Measurements from ENCODE around the gene NANOS3.
A peak's percentile ranks its signal among the peaks of the same experiment; 100 is the strongest.

Gene NANOS3

GRCh38 chr19:13846557-13847406 lies 30.2 kb upstream of the NANOS3 start:
- DNase-seq (ENCODE audit: low read depth): peak; percentile 59
- TF ChIP-seq, protein P1, sequence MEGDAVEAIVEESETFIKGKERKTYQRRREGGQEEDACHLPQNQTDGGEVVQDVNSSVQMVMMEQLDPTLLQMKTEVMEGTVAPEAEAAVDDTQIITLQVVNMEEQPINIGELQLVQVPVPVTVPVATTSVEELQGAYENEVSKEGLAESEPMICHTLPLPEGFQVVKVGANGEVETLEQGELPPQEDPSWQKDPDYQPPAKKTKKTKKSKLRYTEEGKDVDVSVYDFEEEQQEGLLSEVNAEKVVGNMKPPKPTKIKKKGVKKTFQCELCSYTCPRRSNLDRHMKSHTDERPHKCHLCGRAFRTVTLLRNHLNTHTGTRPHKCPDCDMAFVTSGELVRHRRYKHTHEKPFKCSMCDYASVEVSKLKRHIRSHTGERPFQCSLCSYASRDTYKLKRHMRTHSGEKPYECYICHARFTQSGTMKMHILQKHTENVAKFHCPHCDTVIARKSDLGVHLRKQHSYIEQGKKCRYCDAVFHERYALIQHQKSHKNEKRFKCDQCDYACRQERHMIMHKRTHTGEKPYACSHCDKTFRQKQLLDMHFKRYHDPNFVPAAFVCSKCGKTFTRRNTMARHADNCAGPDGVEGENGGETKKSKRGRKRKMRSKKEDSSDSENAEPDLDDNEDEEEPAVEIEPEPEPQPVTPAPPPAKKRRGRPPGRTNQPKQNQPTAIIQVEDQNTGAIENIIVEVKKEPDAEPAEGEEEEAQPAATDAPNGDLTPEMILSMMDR (IDR thresholded peaks at IDR 0.05; ENCODE audit: low read depth, low read length, missing control alignments): no peak

DNA sequence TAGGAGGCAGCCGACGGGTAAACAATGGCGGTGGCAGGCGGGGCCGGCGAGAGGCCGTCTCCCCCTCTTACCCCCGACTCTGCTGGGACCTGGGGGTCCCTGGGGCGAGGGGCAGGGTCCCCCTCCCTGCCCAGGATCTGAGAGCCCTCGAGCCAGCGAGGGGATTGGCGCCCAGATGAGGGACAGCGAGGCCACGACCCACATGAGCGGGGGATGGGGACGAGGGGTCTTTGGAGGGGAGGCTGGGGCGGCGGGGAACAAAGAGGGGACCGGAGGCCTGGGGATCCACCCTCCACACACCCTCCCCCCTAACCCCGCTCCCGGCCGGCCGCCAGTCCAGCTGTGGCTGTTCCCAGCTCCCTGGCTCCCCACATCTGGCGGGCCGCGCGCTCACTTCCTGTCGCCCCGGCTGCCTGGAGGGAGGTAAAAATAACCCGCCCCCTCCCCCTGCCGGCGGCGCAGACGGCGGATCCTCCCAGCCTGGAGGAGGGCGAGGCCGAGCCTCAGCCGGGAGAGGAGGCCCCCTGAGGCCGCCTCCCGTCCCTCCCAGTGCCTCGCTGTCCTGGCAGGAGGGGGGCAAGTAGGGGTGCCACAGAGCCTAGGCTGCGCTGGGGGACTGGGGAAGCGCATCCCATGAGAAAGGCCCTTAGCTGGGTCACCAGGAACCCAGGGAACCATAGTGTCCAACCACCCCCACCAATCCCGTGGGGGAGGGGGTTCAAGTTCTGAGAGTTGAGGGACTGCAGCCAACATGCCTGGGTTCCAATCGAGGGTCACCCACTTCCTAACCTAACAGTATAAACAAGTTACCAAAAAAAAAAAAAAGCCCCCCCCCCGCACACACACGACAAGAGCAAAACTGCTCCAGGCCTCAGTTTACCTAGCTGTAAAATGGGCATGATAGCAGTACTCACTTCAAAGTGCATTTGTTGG lies 29.3 kb upstream of the NANOS3 start:
- TF ChIP-seq, protein P1 (IDR thresholded peaks at IDR 0.05; ENCODE audit: low read depth, low read length, missing control alignments): no peak
- no peak for DNase-seq (ENCODE audit: low read depth)
- H3K4me3 ChIP-seq (ENCODE audit: low read depth, low read length): peak overlapping the region; percentile 57

More at GRCh38 chr19:13846557-13847406, 30.2 kb upstream of the NANOS3 start:
- peak overlapping the region; percentile 57 for H3K4me3 ChIP-seq (ENCODE audit: low read depth, low read length)

DNA sequence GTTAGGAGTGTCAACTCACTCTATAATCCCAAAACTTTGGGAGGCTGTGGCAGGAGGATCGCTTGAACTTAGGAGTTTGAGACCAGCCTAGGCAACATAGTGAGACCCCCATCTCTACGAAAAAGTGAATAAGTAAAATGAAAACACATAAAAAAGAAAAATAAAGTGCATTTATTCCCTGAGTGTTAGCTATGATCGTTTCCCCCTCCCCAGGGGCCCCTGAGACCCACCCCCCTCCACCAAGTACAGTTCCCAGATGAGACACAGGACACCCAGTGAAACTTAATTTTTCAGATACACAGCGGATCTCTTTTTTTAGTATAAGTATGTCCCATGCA lies 28.6 kb upstream of the NANOS3 start:
- TF ChIP-seq, protein P1 (IDR thresholded peaks at IDR 0.05; ENCODE audit: low read depth, low read length, missing control alignments): no peak
- DNase-seq (ENCODE audit: low read depth): no peak
- no peak overlapping the region for H3K4me3 ChIP-seq (ENCODE audit: low read depth, low read length)

DNA sequence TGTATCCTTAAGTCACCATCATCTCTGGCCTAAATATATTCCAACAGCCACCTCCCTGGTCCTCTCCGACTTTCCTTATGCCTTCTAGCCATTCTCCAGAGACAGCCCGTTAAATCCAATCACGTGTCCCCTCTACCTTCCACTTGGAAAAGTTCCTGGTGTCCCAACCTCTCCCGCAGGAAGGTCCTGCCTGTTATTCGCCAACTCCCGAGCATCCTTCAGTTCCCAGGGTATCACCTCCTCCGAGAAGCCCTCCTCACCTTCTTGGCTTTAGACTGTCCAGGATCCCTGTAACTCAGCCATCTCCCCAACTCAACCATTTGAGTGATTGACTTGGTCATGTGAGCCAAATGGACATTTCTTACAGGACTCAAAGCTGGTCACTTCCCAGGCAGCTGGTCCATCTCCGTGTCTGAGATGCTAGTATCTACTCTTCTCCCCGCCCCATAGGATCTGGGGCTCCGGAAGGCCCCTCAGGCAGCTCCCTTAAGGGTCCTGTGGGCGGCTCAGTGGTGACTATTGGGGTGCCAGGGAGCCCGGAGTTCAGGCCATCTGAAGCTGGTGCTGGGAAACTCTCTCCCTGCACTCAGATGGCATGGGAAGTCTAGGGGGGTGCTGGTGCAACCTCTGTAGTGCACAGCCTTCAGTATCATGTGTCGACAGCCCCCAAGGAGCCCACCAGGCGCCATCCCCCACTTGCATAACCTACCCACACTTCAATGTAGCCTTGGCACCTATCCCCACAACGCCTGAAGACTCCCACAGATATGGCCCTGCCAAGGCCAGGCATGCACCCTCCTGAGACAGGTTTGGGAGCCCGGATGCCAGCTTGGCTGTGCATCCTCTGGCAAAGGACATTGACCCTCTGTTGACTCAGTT lies 27.9 kb upstream of the NANOS3 start:
- DNase-seq (ENCODE audit: low read depth): no peak
- TF ChIP-seq, protein P1 (IDR thresholded peaks at IDR 0.05; ENCODE audit: low read depth, low read length, missing control alignments): no peak
- no peak overlapping the region for H3K4me3 ChIP-seq (ENCODE audit: low read depth, low read length)

- no peak overlapping the region; the same call in 1 of the 2 replicates for H3K4me3 ChIP-seq (ENCODE audit: low read depth, low read length)
- TF ChIP-seq, protein P1 (IDR thresholded peaks at IDR 0.05; ENCODE audit: low read depth, low read length, missing control alignments): no peak
- no peak for DNase-seq (ENCODE audit: low read depth)
Observed at GRCh38 chr19:13849991-13850909, 26.7 kb upstream of the NANOS3 start.

All from GM12864 (cell line).